Retina (tissue), 1 donor: ENCODE results near the gene RFXANK.
"Not testable (repeated sequence)": the region's sequence is repeated elsewhere in the genome, so short reads cannot be mapped to it uniquely, and the experiment has no call there.

Experiments used
- DNase-seq: peaks from one replicate; pipeline ENCODE4 v3.0.0-alpha.2; 2016

The RFXANK gene

DNA sequence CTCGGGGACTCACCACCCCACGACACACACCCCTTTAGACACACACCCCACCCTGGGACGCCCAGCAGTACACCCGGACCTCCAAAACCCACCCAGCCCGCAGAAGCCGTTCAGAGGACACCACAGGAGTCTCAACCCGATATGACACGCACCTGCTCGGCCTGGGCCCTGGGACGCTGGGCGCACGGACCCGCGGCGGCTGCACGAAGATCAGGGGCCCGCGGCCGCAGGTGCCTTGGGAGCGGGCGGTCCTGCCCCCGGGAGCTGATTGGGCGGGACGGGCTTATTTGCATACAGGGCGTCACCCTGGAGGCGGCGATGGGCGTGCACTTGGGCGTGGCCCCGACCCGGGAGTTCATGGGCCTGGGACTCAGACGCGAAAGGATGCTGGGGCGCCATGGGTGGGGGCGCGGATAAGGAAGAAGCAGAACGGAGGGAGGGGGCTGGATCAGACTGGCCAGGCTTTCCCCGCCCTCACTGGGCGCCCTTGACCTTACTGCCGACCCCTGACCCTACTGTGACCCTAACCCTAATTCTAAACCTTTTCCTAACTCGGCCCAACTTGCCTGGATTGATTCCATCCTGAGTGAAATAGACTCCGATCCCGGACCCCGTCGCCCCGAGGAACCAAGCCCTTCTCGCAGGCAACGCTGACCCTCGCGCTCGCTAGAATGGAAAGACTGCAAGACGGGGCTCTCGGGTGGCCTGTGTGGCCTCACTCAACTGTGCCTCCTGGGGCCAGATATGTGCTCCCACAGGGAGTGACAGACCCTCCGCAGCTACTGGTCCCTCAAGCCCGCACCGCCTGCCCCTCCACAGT is 21.8 kb upstream of the RFXANK start, which contains the start of gene MEF2B:
TSS of gene MEF2B (minus strand) at position 211 of the 820 bp plus-strand sequence. CDS start 19,528 bp downstream, outside the sequence.
- DNase-seq, result peak; percentile 77

DNA sequence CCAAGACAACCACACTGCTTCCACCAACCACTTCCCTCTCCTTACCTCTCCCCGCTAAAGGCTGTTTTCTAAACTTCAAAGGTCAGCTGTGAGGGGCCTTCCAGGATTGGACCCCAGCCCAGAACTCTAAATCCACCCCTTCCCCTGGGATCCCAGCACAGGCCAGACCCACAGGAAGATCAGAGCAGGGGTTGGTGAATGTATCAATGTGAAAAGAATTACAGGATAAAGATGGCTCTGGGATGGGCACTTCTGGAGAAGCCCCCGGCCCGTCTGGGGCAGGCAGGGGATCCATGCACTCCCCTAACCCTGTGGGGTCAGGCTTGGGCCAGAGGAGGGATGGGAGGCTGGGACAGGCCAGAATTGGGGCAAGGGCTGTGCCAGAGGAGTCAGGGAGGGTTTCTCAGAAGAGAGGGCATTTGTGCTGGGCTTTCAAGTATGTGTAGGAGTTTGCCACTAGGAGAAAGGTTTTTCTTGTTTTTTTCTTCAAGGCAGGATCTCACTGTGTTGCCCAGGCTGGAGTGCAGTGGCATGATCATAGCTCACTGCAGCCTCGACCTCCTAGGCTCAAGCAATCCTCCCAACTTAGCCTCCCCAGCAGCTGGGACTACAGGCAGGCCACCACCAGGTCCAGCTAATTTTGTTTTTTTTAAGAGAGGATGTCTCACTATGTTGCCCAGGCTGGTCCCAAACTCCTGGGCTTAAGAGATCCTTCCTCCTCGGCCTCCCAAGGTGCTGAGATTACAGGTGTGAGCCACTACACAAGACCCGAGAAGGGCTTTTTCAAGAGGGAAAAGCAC is 21.0 kb upstream of the RFXANK start:
- no peak for DNase-seq

GRCh38 chr19:19171821-19172532 is 20.1 kb upstream of the RFXANK start:
- DNase-seq, result no peak

DNA sequence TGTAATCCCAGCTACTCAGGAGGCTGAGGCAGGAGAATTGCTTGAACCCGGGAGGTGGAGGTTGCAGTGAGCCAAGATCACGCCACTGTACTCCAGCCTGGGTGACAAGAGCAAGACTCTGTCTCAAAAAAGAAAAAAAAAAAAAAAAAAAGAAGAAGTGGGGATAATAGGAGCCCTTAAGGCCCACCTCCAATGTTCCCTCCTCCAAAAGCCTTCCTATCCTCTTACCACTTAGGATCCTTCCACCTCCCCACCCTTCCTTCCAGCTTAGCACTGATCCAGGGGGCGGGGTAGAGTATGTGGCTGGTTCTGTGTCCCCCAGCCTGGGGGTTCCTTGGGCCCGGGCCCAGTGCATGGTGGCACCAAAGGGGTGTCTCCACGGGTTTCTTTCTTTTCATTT is 18.8 kb upstream of the RFXANK start:
- not testable (repeated sequence) for DNase-seq

DNA sequence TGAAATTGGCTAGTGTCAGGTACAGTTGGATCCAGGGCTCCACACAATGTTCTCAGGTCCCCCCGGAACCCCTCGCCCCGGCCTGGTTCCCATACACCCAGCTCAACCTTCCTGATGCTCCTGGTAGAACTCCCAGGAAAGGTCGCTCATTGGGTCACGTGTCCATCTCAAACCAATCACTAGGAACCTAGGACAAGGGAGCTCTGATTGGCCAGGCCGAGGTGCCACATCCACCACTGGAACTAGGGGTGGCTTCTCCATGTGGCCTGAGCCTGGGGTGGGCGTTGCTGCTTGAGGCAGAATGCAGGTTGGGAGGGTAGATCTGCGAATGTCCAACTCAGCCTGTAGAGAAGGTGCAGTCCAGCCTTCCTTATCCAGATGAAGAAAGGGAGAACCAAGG is 15.1 kb upstream of the RFXANK start:
- no peak for DNase-seq

GRCh38 chr19:19179548-19180441 is 12.3 kb upstream of the RFXANK start:
- DNase-seq, result no peak

DNA sequence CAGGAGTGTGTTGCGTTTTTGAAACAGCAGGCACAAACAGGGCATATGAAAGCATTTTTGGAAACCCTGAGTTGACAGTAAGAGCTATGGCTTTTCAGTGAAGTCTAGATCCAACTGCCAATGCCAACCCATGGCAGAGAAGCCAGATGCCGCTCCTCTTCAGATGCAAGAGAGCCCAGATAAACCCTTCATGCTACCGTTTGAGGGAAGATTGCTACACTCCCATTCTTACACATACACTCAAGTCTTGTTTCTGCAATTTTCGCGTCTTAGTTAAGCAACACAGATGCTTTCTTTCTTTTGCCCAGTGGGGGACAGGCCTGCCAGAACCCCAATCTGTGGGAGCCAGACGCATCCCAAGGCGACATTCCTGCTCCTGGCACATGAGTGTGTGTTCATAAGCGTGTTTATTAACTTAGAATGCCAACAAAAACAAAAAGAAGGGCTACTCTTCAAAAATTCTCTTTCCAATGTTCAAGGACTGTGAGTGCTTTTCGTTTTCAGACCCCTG is 10.5 kb upstream of the RFXANK start:
- no peak for DNase-seq

DNA sequence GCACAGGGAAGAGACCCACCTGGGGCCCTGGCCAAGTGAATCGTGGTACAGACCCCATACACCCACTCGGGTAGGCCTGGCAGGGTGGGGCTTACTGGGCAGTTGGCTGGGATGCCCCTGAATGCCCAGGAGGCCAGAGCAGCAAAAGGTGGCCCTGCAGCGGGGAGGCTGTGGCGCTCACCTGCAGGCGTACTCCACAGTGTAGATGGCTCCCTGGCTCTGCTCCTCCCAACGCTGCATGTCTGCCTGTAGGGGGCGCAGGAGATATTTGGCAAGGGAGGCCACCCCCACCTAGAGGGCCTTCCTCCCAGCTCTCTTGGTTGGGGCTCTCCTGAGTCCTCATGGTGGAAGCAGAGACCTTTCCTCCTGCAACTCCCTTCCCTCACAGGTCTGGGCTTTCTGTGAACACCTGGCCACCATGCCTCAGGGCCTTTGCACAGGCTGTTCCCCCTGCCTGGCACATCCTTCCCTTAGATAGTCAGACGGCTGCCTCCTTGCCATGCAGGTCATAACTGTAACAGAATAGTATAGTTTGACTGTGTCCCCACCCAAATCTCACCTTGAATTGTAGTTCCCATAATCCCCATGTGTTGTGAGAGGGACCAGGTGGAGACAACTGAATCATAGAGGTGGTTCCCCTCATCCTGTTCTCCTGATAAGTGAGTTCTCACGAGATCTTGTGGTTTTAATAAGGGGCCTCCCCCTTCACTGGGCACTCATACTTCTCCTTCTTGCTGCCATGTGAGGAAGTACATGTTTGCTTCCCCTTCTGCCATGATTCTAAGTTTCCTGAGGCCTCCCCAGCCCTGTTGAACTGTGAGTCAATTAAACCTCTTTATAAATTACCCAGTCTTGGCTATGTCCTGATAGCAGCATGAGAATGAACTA is 6.0 kb upstream of the RFXANK start:
- no peak for DNase-seq

DNA sequence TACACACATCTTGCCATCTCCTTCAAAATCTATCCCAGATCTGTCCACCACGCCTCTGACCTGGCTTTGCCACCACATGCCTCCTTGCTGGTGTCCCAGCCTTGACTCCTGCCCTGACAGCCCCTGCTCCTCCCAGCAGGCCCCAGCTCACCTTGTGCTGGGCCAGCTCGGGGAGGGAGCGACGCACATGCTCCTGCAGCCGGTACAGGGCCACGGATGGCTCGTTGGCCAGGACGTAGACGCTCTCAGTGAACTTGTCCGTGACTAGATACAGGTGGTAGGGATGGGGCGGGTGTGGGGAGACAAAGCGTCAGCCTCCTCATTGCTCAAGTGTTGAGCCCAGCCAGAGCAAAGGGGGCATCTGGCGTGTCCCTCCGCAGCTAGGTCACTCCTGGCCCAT is 5.3 kb upstream of the RFXANK start:
- no peak for DNase-seq

- DNase-seq, result no peak
Measured at GRCh38 chr19:19191768-19192077, 335 bp upstream of the RFXANK start.

DNA sequence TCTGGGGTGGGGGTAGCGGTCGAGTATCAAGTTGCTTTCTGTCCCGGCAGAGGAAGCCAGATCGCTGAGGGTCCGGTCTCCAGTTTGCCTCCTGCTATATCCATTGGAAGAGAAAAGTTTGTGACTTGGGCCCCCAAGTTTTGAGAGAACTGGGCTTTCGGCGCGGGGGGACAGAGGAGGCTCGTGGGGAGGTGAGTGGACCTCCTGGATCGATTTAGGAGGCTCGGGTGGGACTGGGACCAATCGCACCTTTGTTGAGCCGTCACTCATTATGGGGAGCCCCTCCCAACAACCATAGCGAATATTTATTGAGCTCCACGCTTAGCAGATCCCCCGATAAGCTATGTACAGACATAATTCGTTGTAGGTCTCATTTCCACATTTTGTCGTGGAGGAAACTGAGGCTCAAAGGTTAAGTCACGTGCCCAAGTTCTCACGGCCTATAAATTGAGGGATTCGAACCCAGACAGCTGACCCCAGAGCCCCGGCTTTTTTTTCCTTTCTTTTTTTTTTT is 909 bp downstream of the RFXANK start:
- DNase-seq, result no peak

GRCh38 chr19:19193926-19194325 is 1.9 kb downstream of the RFXANK start:
- DNase-seq, result no peak

DNA sequence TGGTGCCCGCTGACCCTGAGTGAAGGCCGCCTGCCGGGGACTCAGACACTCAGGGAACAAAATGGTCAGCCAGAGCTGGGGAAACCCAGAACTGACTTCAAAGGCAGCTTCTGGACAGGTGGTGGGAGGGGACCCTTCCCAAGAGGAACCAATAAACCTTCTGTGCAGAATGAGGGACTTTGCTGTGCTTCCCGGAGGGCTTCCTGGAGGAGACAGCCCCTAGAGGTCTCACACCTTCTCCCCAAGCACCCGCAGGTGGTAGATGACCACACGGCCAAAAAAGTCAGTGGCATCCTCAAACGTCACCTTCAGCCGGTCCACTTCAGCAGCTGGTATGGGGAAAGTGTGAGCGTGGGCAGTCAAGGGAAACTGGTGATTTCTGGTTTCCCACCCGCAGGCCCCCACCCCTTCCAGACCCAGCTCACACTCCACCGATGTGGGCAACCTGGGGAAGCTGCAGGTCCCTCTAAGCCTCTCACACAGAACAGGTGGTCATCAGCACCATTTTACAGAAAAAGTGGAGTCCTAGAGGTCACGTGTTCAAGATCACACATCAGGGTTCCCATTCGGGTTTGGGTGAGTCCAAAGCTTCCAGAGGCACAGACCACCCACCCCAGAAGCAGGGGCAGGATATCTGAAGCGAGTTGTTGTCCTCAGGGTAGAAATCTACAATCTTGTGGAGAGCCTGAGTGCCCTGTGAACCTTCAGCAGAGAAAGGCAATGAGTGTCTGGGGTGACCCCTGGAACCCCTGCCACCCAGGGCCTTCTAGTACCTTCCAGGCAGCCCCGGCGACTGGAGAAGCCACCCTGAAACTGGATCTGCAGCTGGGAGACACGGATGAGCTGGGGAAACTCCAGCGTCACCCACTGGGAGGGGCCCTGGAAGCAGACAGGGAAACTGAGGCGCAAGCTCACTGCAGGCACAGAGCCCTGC is 9.9 kb downstream of the RFXANK start:
- no peak for DNase-seq

GRCh38 chr19:19202707-19203011 is 10.6 kb downstream of the RFXANK start:
- DNase-seq, result no peak

GRCh38 chr19:19203012-19203856 is 11.2 kb downstream of the RFXANK start, which contains the start of gene NR2C2AP:
Gene NR2C2AP, minus strand, starts transcription at chr19:19203414. Its CDS starts 354 bp downstream, at chr19:19203060.
- peak; percentile 91 for DNase-seq

GRCh38 chr19:19204181-19204580 is 12.1 kb downstream of the RFXANK start:
- no peak for DNase-seq

- DNase-seq, result no peak
Measured at GRCh38 chr19:19205416-19206410, 13.7 kb downstream of the RFXANK start.

GRCh38 chr19:19206938-19207337 is 14.9 kb downstream of the RFXANK start:
- DNase-seq, result no peak
